Measurements from ENCODE around the gene C8B.

Gene C8B

GRCh38 chr1:56894014-56894413 is 71.8 kb downstream of the C8B start:
- DNase-seq: no peak

GRCh38 chr1:56890229-56890628 is 75.6 kb downstream of the C8B start:
- no peak for DNase-seq

GRCh38 chr1:56881417-56881816 is 84.4 kb downstream of the C8B start:
- DNase-seq: no peak

- no peak for DNase-seq
Observed at GRCh38 chr1:56880774-56881173, 85.0 kb downstream of the C8B start.

Data from NCI-H446 (cell line).